Activated naive CD4-positive, alpha-beta T cell treated with anti-CD3 and anti-CD28 coated beads, Interleukin-2, amount 10 ng/mL, durations not matched to agents 7 days and 5 days (primary cell): Measurements from ENCODE around the gene IBTK.
"Not testable (repeated sequence)": the region's sequence is repeated elsewhere in the genome, so short reads cannot be mapped to it uniquely, and the experiment has no call there.

Source experiments
- CTCF ChIA-PET: fragments of 350-600 bp; sonication (Branson Sonifier 250); formaldehyde crosslinking; loops from one replicate; lab custom pipeline; 2021; ENCODE audit warnings: antibody characterized with exemption; lab: Charles Lee
- DNase-seq: peaks from one replicate; pipeline ENCODE4 v3.0.0-alpha.2; 2020
- H3K27ac Mint-ChIP-seq: one replicate; pipeline ENCODE4 v1.8.0; 2021; ENCODE audit warnings: mild to moderate bottlenecking, moderate library complexity, mixed read lengths
- H3K27me3 Mint-ChIP-seq: one replicate; pipeline ENCODE4 v1.8.0; 2021; ENCODE audit warnings: mild to moderate bottlenecking, mixed read lengths
- H3K36me3 Mint-ChIP-seq: one replicate; pipeline ENCODE4 v1.8.0; 2021; ENCODE audit warnings: mixed read lengths
- H3K4me1 Mint-ChIP-seq: one replicate; pipeline ENCODE4 v1.8.0; 2021; ENCODE audit warnings: mixed read lengths
- H3K4me3 Mint-ChIP-seq: one replicate; pipeline ENCODE4 v1.8.0; 2021; ENCODE audit warnings: mild to moderate bottlenecking, moderate library complexity, mixed read lengths
- H3K9me3 Mint-ChIP-seq: one replicate; pipeline ENCODE4 v1.8.0; 2021; ENCODE audit warnings: mixed read lengths

IBTK gene

GRCh38 chr6:82247505-82248272 lies at the start of gene IBTK:
IBTK (minus strand) TSS chr6:82247744; CDS start chr6:82240486, 7,258 bp downstream.
- DNase-seq = peak; percentile 93
- H3K9me3 Mint-ChIP-seq = no peaks in the 10 kb centered on the region
- peaks cover 38% of the 10 kb centered on the region for H3K4me1 Mint-ChIP-seq
- H3K4me3 Mint-ChIP-seq = peak within 1 kb of the TSS; percentile 92
- H3K27ac Mint-ChIP-seq = peak within 1 kb of the TSS; percentile 90
- CTCF ChIA-PET = interaction anchor here (1.0 to 2.1 kb wide), 3 partner anchors 14 to 820 kb away, joined by 3 to 13 read pairs (median 4); partner anchors contain the start of genes DOP1A and UBE3D
- H3K27me3 Mint-ChIP-seq = peaks cover 4% of the 10 kb centered on the region
- peaks cover 14% of the 10 kb centered on the region for H3K36me3 Mint-ChIP-seq

- H3K4me1 Mint-ChIP-seq = peaks cover 19% of the 10 kb centered on the region
- CTCF ChIA-PET = interaction anchor here (1.4 kb wide), 1 partner anchor 14 kb away, joined by 3 read pairs; no protein-coding TSS in a partner anchor
Measured at GRCh38 chr6:82283771-82284410, 36.3 kb upstream of the IBTK start.

GRCh38 chr6:82281550-82281949 lies 34.0 kb upstream of the IBTK start:
- H3K27me3 Mint-ChIP-seq = not testable (repeated sequence)
- peak overlapping the region; percentile 17 for H3K4me3 Mint-ChIP-seq

More at GRCh38 chr6:82283771-82284410, 36.3 kb upstream of the IBTK start:
- no peak for DNase-seq
- H3K36me3 Mint-ChIP-seq = no peaks in the 10 kb centered on the region
- no peak overlapping the region for H3K27ac Mint-ChIP-seq
- H3K27me3 Mint-ChIP-seq = no peaks in the 10 kb centered on the region
- H3K4me3 Mint-ChIP-seq = no peak overlapping the region
- H3K9me3 Mint-ChIP-seq = no peaks in the 10 kb centered on the region

GRCh38 chr6:82277686-82278085 lies 30.1 kb upstream of the IBTK start:
- Mint-ChIP-seq H3K36me3 (no peaks in the 10 kb centered on the region), H3K4me1 (peaks cover 13% of the 10 kb centered on the region), H3K27ac (no peak overlapping the region), H3K9me3 (no peaks in the 10 kb centered on the region), H3K4me3 (no peak overlapping the region), H3K27me3 (no peaks in the 10 kb centered on the region)
- CTCF ChIA-PET = interaction anchor here (0.6 kb wide), 1 partner anchor 449 kb away, joined by 3 read pairs; no protein-coding TSS in a partner anchor
- DNase-seq = no peak

More at GRCh38 chr6:82281550-82281949, 34.0 kb upstream of the IBTK start:
- CTCF ChIA-PET = interaction anchor here (1.1 kb wide), 1 partner anchor 11 kb away, joined by 3 read pairs; no protein-coding TSS in a partner anchor
- not testable (repeated sequence) for DNase-seq, H3K9me3 Mint-ChIP-seq, H3K36me3 Mint-ChIP-seq
- Mint-ChIP-seq H3K4me1 (peaks cover 19% of the 10 kb centered on the region), H3K27ac (peak overlapping the region; percentile 81)

GRCh38 chr6:82275686-82276085 lies 28.1 kb upstream of the IBTK start:
- Mint-ChIP-seq H3K36me3 (no peaks in the 10 kb centered on the region), H3K4me3 (no peak overlapping the region), H3K9me3 (no peaks in the 10 kb centered on the region), H3K4me1 (no peaks in the 10 kb centered on the region), H3K27ac (no peak overlapping the region), H3K27me3 (no peaks in the 10 kb centered on the region)
- CTCF ChIA-PET = interaction anchor here (10.0 kb wide), 1 partner anchor 781 kb away, joined by 92 read pairs; no protein-coding TSS in a partner anchor
- no peak for DNase-seq

- H3K27me3 Mint-ChIP-seq = no peaks in the 10 kb centered on the region
- H3K4me1 Mint-ChIP-seq = no peaks in the 10 kb centered on the region
- H3K9me3 Mint-ChIP-seq = no peaks in the 10 kb centered on the region
- CTCF ChIA-PET = interaction anchor here (1.1 to 10.0 kb wide), 2 partner anchors 783 to 792 kb away, joined by 4 to 92 read pairs; partner anchors contain the start of gene UBE3D
- DNase-seq = no peak
- no peak overlapping the region for H3K27ac Mint-ChIP-seq
- no peaks in the 10 kb centered on the region for H3K36me3 Mint-ChIP-seq
- H3K4me3 Mint-ChIP-seq = no peak overlapping the region
Measured at GRCh38 chr6:82273295-82273694, 25.8 kb upstream of the IBTK start.

GRCh38 chr6:82270881-82271635 lies 23.5 kb upstream of the IBTK start:
- DNase-seq = no peak
- H3K9me3 Mint-ChIP-seq = no peaks in the 10 kb centered on the region
- H3K36me3 Mint-ChIP-seq = no peaks in the 10 kb centered on the region
- H3K27me3 Mint-ChIP-seq = no peaks in the 10 kb centered on the region
- no peaks in the 10 kb centered on the region for H3K4me1 Mint-ChIP-seq
- no peak overlapping the region for H3K4me3 Mint-ChIP-seq
- H3K27ac Mint-ChIP-seq = no peak overlapping the region
- CTCF ChIA-PET = interaction anchor here (0.6 to 10.0 kb wide), 15 partner anchors 8 to 945 kb away, joined by 3 to 92 read pairs (median 3); partner anchors contain the start of genes DOP1A and UBE3D

GRCh38 chr6:82268301-82268846 lies 20.8 kb upstream of the IBTK start:
- CTCF ChIA-PET = interaction anchor here (10.0 kb wide), 1 partner anchor 788 kb away, joined by 92 read pairs; no protein-coding TSS in a partner anchor
- no peaks in the 10 kb centered on the region for H3K4me1 Mint-ChIP-seq
- no peaks in the 10 kb centered on the region for H3K9me3 Mint-ChIP-seq
- H3K27ac Mint-ChIP-seq = no peak overlapping the region
- DNase-seq = no peak
- H3K4me3 Mint-ChIP-seq = no peak overlapping the region
- no peaks in the 10 kb centered on the region for H3K27me3 Mint-ChIP-seq
- H3K36me3 Mint-ChIP-seq = no peaks in the 10 kb centered on the region

- Mint-ChIP-seq H3K27ac (no peak overlapping the region), H3K4me3 (no peak overlapping the region), H3K9me3 (no peaks in the 10 kb centered on the region), H3K36me3 (no peaks in the 10 kb centered on the region), H3K27me3 (peaks cover 5% of the 10 kb centered on the region), H3K4me1 (no peaks in the 10 kb centered on the region)
- no peak for DNase-seq
- CTCF ChIA-PET = no interaction called here
Measured at GRCh38 chr6:82264824-82265223, 17.3 kb upstream of the IBTK start.

- no peak for DNase-seq
- H3K36me3 Mint-ChIP-seq = no peaks in the 10 kb centered on the region
- CTCF ChIA-PET = no interaction called here
- H3K9me3 Mint-ChIP-seq = no peaks in the 10 kb centered on the region
- H3K27ac Mint-ChIP-seq = no peak overlapping the region
- H3K4me1 Mint-ChIP-seq = no peaks in the 10 kb centered on the region
- peaks cover 6% of the 10 kb centered on the region for H3K27me3 Mint-ChIP-seq
- H3K4me3 Mint-ChIP-seq = no peak overlapping the region
Measured at GRCh38 chr6:82264321-82264720, 16.8 kb upstream of the IBTK start.

GRCh38 chr6:82263916-82264315 lies 16.4 kb upstream of the IBTK start:
- Mint-ChIP-seq H3K27ac (no peak overlapping the region), H3K4me1 (no peaks in the 10 kb centered on the region), H3K4me3 (no peak overlapping the region), H3K9me3 (no peaks in the 10 kb centered on the region), H3K27me3 (peaks cover 8% of the 10 kb centered on the region), H3K36me3 (no peaks in the 10 kb centered on the region)
- CTCF ChIA-PET = interaction anchor here (0.7 kb wide), 1 partner anchor 8 kb away, joined by 3 read pairs; no protein-coding TSS in a partner anchor
- no peak for DNase-seq

GRCh38 chr6:82260997-82261732 lies 13.6 kb upstream of the IBTK start:
- Mint-ChIP-seq H3K27ac (no peak overlapping the region), H3K9me3 (no peaks in the 10 kb centered on the region), H3K36me3 (no peaks in the 10 kb centered on the region), H3K4me3 (no peak overlapping the region), H3K4me1 (no peaks in the 10 kb centered on the region), H3K27me3 (peaks cover 12% of the 10 kb centered on the region)
- DNase-seq = no peak
- CTCF ChIA-PET = interaction anchor here (1.2 to 2.4 kb wide), 2 partner anchors 10 to 14 kb away, joined by 4 to 12 read pairs; partner anchors contain the start of gene IBTK

GRCh38 chr6:82259389-82259788 lies 11.8 kb upstream of the IBTK start:
- H3K27me3 Mint-ChIP-seq = peaks cover 12% of the 10 kb centered on the region
- no peaks in the 10 kb centered on the region for H3K4me1 Mint-ChIP-seq
- CTCF ChIA-PET = interaction anchor here (1.0 kb wide), 1 partner anchor 11 kb away, joined by 3 read pairs; no protein-coding TSS in a partner anchor
- no peaks in the 10 kb centered on the region for H3K9me3 Mint-ChIP-seq
- no peaks in the 10 kb centered on the region for H3K36me3 Mint-ChIP-seq
- no peak for DNase-seq
- H3K4me3 Mint-ChIP-seq = no peak overlapping the region
- H3K27ac Mint-ChIP-seq = no peak overlapping the region
